ENCODE data around the gene NFKBIE.

The NFKBIE gene

DNA sequence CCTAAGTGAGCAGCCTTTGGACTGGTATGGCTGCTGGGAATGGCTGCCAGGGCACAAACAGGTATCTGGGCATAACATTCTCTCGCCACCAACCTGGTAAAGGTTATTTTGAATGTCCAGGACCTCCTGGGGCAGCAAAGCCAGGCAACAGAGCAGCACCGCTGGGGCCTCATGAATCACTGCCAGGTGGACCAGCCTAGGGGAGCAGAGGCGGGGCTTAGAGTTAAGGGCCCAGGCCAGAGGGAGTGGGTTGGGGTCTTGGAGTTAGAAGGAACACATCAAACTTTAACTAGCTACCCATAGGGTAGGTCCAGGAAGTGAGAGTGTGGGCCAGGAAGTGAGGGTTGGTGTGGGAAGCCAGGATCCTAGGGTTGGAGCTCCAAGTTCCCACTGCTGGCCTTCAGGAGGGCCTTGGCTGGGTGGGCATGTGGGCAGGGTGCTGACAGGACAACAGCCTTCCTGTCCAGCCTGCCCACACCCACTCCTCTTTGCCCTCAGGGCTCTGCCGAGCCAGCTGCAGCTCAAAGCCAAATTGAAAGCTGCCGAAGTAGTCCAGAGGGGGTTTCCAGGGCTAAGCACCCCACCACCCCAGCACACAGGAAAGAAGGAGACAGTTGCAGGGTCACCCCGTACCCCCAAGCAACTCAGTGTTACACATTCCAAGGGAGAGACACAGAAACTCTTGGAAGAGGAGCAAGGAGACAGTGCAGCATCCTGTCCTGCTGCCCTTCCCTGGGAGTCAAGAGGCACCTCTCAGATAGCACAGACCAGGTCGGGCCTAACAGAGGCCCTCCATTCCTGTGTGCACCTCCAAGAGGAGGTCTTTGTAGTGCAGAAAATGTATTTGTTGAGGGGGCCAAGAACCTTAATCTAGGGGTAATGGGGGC, 2.6 kb downstream of the NFKBIE start:
- FAIRE-seq (peak; percentile 38), DNase-seq (ENCODE audit: insufficient read length) (no peak)
- TF ChIP-seq TAF1 (IDR thresholded peaks at IDR 0.05; ENCODE audit: borderline replicate concordance, low read depth, low read length), result no peak
- no peak for TF ChIP-seq POLR2AphosphoS5 (IDR thresholded peaks at IDR 0.05; ENCODE audit: low read depth, low read length)
- TF ChIP-seq POLR2A (IDR thresholded peaks at IDR 0.05; ENCODE audit: low read depth, low read length), result peak; percentile 57; the same call in 1 of the 2 replicates

DNA sequence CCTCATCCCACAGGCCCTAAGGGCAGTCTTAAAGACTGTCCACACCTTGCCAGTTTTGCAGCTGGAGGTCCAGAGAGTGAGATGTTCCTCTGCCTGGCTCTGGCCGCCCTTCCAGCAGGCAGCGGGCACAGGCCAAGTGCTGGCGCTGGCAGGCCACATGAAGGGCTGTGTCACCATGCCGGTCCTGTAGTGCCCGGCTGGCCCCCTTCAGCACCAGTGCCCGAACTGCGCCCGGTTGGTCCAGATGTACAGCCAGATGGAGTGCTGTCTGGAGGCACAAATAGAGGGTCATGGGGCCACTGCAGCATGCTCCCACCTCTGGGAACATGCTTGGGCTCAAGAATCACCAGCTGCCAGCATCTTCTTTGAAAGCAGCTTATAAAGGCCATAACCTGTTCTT, 3.8 kb downstream of the NFKBIE start:
- TF ChIP-seq POLR2A (IDR thresholded peaks at IDR 0.05; ENCODE audit: low read depth, low read length), result no peak
- no peak for TF ChIP-seq POLR2AphosphoS5 (IDR thresholded peaks at IDR 0.05; ENCODE audit: low read depth, low read length)
- TF ChIP-seq TAF1 (IDR thresholded peaks at IDR 0.05; ENCODE audit: borderline replicate concordance, low read depth, low read length), result no peak
- no peak for FAIRE-seq
- no peak for DNase-seq (ENCODE audit: insufficient read length)

DNA sequence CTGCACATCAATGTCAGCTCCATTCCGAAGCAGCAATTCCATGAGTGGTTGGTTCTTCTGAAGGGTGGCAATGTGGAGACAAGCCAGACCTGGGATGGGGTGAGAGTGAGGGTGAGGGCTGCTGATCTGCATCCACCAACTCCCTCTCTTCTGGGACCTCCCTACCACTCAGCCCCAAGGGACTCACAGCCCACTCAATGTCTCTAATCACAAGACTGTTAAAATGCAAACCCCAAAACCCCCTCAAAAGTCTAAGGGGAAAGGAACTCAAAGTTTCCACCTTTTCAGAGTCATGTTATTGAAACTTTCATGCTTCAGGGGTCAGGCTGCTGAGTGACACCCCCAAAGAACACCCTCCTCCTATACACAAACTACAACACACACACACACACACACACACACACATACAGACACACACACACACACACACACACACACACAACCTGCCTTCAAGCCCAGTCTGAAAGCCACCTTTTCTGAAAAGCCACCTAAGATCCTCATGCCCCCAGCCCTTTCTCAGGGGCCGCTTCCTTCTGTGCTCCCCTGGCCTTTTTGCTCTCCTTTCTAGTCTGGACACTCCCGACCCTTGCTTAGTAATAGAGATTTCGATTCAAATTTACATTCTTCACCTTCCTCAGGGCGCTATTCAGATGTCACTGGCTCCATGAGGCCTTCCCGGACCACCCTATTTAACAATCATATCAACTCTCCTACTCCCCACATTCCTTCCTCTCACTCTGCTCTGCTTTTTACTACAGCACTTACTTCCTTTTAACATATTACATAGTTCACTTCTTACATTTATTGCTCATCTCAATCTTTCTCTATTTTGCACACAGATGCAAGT, 4.7 kb downstream of the NFKBIE start:
- peak; percentile 6; the same call in 1 of the 2 replicates for TF ChIP-seq POLR2A (IDR thresholded peaks at IDR 0.05; ENCODE audit: low read depth, low read length)
- no peak for TF ChIP-seq TAF1 (IDR thresholded peaks at IDR 0.05; ENCODE audit: borderline replicate concordance, low read depth, low read length)
- TF ChIP-seq POLR2AphosphoS5 (IDR thresholded peaks at IDR 0.05; ENCODE audit: low read depth, low read length), result peak; percentile 46; the same call in 1 of the 2 replicates
- DNase-seq (ENCODE audit: insufficient read length), result no peak
- peak; percentile 83 for FAIRE-seq

DNA sequence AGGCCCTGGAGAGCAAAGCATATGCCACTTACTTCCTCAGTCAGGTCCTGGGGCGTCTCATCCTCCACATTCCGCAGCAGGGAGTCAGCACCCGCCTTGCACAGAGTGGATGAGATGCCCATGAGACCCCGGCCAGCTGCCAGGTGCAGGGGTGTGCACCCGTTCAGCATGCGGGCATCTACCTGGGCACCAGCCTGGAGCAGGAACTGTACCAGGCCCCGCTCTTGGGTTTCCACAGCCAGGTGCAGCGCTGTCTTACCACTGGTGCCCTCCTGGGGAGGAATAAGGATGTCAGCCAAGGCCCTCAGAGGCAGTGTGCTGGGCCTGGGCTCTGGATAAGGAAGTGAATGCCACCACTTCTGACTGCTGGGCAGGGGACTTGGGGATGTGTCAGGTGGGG, 5.3 kb downstream of the NFKBIE start:
- FAIRE-seq (no peak), DNase-seq (ENCODE audit: insufficient read length) (no peak)
- TF ChIP-seq POLR2A (IDR thresholded peaks at IDR 0.05; ENCODE audit: low read depth, low read length) (peak; percentile 22; the same call in 1 of the 2 replicates), TAF1 (IDR thresholded peaks at IDR 0.05; ENCODE audit: borderline replicate concordance, low read depth, low read length) (no peak)

DNA sequence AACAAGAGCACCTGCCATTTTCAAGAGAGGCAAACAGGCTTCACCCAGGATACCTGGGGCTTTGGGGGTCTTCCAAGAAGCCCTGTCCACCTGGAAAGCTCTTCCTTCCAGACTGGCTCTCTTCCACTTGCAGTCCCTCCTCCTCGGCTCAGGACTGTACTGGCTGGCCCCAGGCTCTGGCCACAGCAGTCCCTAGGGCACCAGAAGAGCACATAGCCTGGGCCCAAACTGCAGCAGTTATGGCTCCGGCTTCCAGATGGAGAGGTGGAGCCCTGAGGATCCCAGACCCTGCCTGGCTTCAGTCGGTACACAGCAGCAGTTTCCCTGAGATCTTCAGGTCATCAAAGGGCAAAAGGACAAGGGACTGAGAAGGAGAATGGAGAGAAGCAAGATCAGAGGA, 6.4 kb downstream of the NFKBIE start:
- no peak for DNase-seq (ENCODE audit: insufficient read length)
- TF ChIP-seq POLR2A (IDR thresholded peaks at IDR 0.05; ENCODE audit: low read depth, low read length) (no peak), POLR2AphosphoS5 (IDR thresholded peaks at IDR 0.05; ENCODE audit: low read depth, low read length) (no peak), TAF1 (IDR thresholded peaks at IDR 0.05; ENCODE audit: borderline replicate concordance, low read depth, low read length) (no peak)
- FAIRE-seq, result no peak

DNA sequence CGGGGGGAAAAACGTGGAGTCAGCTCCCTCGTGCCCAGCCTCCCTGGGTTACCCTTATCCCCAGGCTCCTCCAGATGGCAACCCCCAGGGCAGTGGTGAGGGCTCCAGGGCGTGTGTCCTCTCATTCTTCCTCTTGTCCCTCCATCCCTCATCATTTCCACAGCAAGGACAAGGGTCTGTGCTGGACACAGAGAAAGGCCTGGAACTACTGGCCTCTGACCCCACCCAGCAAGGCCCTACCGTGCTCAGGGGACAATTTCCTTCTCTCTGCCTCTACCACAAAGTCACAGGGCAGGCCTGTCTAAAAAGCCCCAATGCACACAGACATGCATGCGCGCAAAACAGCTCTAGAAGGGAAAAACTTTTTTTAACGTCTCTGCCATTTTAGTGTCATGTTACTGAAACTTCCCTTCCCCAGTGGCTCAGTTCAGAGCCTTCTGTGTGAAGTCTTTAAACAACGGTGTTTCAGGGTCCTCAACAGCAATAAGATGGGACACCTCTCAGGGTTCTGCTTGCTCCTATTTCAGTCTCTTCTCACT, 7.0 kb downstream of the NFKBIE start:
- FAIRE-seq (peak; percentile 51), DNase-seq (ENCODE audit: insufficient read length) (no peak)
- no peak for TF ChIP-seq POLR2AphosphoS5 (IDR thresholded peaks at IDR 0.05; ENCODE audit: low read depth, low read length)
- no peak for TF ChIP-seq TAF1 (IDR thresholded peaks at IDR 0.05; ENCODE audit: borderline replicate concordance, low read depth, low read length)
- TF ChIP-seq POLR2A (IDR thresholded peaks at IDR 0.05; ENCODE audit: low read depth, low read length), result no peak

DNA sequence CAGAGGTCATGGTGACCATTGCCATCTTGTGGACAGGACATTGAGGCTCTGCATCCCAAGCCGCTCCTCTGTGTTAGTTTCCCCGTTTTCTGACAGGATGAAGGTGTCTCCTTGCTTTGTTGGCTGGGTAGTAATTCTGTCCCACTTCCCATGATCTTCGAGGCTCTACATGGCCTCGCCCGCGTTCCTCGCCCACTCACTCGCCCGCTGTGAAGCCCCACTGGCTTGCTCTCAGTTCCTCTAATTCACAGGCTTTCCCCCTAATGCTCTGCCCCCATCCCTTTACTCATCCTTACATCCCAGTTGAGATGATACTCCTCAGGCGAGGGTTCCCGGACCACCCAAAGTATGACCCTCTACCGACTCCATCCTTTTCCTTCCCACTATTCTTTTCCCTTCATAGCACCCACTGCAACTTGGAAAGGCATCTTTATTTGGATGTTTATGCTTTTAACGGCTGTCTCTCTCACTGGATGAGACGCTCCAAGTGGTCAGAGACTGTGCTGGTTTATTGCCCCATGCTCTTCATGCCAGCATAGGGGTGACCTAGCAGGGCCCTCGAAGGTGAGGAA, 7.5 kb downstream of the NFKBIE start:
- no peak for DNase-seq (ENCODE audit: insufficient read length)
- TF ChIP-seq TAF1 (IDR thresholded peaks at IDR 0.05; ENCODE audit: borderline replicate concordance, low read depth, low read length) (no peak), POLR2AphosphoS5 (IDR thresholded peaks at IDR 0.05; ENCODE audit: low read depth, low read length) (peak; percentile 80; the same call in 1 of the 2 replicates), POLR2A (IDR thresholded peaks at IDR 0.05; ENCODE audit: low read depth, low read length) (peak; percentile 68; the same call in 1 of the 2 replicates)
- no peak for FAIRE-seq

DNA sequence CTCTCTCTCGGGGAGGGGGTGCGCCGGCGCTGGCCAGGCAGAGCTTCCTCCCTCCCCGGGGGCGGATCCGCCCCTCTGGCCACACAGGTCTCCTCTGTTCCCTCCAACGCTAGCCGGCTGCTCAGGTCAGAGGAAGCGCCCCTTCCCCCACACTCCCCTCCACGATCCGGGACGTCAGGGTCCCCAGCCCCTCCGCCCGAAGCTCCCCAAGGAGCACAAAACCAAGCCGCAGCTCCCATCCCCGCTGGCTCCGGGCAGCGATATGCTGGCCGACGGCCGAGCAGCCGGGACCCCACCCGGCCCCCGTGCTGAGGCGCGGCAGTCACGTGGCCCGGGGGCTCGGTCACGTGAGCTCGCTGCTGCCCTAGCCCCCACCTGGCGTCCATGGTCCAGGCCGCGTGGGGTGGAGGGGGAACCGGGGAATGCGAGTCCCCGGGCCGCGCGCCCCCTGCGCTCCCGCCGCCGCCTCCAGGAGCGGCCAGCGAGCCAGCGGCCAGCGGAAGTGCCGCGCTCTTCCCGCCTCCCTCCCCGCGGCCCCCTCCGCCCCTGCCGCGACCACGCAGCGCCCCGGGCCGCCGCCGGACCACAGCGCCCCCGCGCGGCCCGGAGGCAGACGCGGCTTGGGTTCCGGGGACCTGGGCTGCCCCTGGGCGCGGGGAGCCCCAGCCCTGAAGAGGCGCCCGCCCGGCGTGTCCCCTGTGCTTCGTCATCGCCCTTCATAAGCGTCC, 8.2 kb downstream of the NFKBIE start, which contains the start of gene SLC35B2:
SLC35B2 (minus strand) TSS at position 504 of the 728 bp plus-strand sequence; CDS start at position 386, 118 bp downstream.
- DNase-seq (ENCODE audit: insufficient read length), result peak; percentile 77
- peak; percentile 35; the same call in 1 of the 2 replicates for TF ChIP-seq TAF1 (IDR thresholded peaks at IDR 0.05; ENCODE audit: borderline replicate concordance, low read depth, low read length)
- no peak; the same call in 1 of the 2 replicates for TF ChIP-seq POLR2AphosphoS5 (IDR thresholded peaks at IDR 0.05; ENCODE audit: low read depth, low read length)
- TF ChIP-seq POLR2A (IDR thresholded peaks at IDR 0.05; ENCODE audit: low read depth, low read length), result peak; percentile 68; the same call in 1 of the 2 replicates
- peak; percentile 88 for FAIRE-seq

DNA sequence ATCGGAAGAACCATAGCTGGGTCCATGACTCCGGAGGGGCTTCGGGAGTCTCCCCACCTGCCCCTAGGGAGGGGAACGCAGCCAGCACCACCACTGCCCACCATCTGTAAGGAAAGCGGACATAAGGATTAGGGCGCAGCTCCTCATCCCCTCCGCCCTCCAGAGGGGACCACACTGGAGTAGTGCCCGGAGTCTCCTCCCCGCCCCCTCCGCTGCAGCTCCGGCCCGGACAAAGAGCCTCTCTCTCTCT, 8.7 kb downstream of the NFKBIE start:
- FAIRE-seq (peak; percentile 60), DNase-seq (ENCODE audit: insufficient read length) (no peak)
- TF ChIP-seq POLR2AphosphoS5 (IDR thresholded peaks at IDR 0.05; ENCODE audit: low read depth, low read length) (no peak), TAF1 (IDR thresholded peaks at IDR 0.05; ENCODE audit: borderline replicate concordance, low read depth, low read length) (no peak), POLR2A (IDR thresholded peaks at IDR 0.05; ENCODE audit: low read depth, low read length) (no peak)

Measured in GM12892 (cell line).